Activated CD8-positive, alpha-beta T cell treated with anti-CD3 and anti-CD28 coated beads for 36 hours (primary cell): ENCODE data around the gene TYMP. TPM values are rescaled to one million over a fixed set of nuclear protein-coding genes. Genes with fewer than 3 reads are reported as not detected.

ENCODE experiments used
- ATAC-seq: fragments of 200-7000 bp; cut with Tn5 transposase; one replicate; pipeline ENCODE4 v1.10.0; 2021; ENCODE audit warnings: mild to moderate bottlenecking, moderate library complexity
- CTCF ChIA-PET: fragments of 350-600 bp; sonication (Branson Sonifier 250); formaldehyde crosslinking; loops from one replicate; lab custom pipeline; 2021; ENCODE audit warnings: antibody characterized with exemption; lab: Charles Lee
- POLR2A ChIA-PET: fragments of 350-600 bp; sonication (Branson Sonifier 250); formaldehyde crosslinking; loops from one replicate; lab custom pipeline; 2021; ENCODE audit warnings: antibody characterized with exemption; lab: Charles Lee
- DNase-seq: peaks from one replicate; pipeline ENCODE4 v3.0.0-alpha.2; 2020
- H3K27ac Mint-ChIP-seq: one replicate; pipeline ENCODE4 v1.8.0; 2021; ENCODE audit warnings: mild to moderate bottlenecking, mixed read lengths
- H3K27me3 Mint-ChIP-seq: one replicate; pipeline ENCODE4 v1.8.0; 2021; ENCODE audit warnings: mixed read lengths
- H3K36me3 Mint-ChIP-seq: one replicate; pipeline ENCODE4 v1.8.0; 2021; ENCODE audit warnings: low read depth, mixed read lengths
- H3K4me1 Mint-ChIP-seq: one replicate; pipeline ENCODE4 v1.8.0; 2021; ENCODE audit warnings: low read depth, mixed read lengths
- H3K4me3 Mint-ChIP-seq: one replicate; pipeline ENCODE4 v1.8.0; 2021; ENCODE audit warnings: mild to moderate bottlenecking, moderate library complexity, mixed read lengths
- H3K9me3 Mint-ChIP-seq: one replicate; pipeline ENCODE4 v1.8.0; 2021; ENCODE audit warnings: mixed read lengths
- intact Hi-C: fragments of 100-400 bp; cut with micrococcal nuclease; formaldehyde crosslinking; loops from one replicate; pipeline ENCODE4 v1.10.0; 2022
- total RNA-seq, 2 experiments: library from RNA; stranded (reverse); gene quantifications; one replicate each; pipeline ENCODE4 v1.2.3, GENCODE V29; 2021
- TF ChIP-seq, protein P1 (sequence below): fragments of 200-600 bp; IDR thresholded peaks from one replicate; pipeline ENCODE4 v1.8.0; 2022; ENCODE audit warnings: antibody characterized with exemption, mild to moderate bottlenecking

The TYMP gene
- total RNA-seq, 2 experiments from 2014 or later, result 24.2 to 24.7 TPM

DNA sequence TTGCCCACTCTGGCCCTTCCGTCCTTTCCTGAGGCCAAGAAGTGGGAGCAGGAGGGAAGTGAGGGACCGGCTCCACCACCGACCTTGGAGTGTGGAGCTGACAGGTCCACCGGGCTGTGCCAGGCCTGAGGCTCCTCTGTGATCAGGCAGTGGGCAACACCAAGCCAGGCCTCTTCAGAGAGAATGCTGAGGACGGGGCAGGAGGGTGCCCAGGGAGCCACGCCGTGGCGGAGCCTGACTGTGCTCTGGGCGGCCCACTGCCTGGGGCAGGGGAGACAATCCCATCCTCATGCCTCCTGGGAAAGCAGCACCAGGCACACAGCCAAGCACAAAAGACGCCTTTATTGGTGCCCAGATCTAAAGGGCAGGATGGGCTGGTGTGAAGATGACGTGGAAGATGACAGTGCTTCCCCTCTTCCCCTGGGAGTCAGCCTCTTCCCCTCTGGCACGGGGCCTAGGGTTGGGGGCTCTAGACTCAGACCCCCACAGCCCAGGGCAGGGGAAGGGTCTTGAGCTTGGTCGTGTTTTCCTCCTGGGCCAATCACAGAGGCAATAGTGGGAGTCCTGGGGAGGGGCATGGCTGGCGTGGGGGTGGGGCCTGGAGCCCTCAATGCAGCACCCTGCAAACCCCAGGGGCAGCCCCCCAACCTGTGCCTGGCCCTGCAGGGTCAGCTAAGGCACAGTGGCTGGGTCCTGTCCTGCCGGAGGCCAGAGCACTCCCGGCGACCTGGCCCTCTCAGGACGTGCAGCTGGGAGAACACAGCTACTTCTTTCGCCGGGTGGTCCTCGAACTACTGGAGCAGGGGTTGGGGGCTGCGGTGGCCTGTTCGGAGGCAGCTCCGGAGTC is 27.0 kb downstream of the TYMP start:
- DNase-seq, result no peak
- ATAC-seq, result no peak
- Mint-ChIP-seq H3K27me3 (no peaks in the 10 kb centered on the region), H3K27ac (no peak overlapping the region), H3K4me3 (no peak overlapping the region), H3K4me1 (no peaks in the 10 kb centered on the region), H3K9me3 (no peaks in the 10 kb centered on the region), H3K36me3 (peaks cover 4% of the 10 kb centered on the region)
- TF ChIP-seq, protein P1, sequence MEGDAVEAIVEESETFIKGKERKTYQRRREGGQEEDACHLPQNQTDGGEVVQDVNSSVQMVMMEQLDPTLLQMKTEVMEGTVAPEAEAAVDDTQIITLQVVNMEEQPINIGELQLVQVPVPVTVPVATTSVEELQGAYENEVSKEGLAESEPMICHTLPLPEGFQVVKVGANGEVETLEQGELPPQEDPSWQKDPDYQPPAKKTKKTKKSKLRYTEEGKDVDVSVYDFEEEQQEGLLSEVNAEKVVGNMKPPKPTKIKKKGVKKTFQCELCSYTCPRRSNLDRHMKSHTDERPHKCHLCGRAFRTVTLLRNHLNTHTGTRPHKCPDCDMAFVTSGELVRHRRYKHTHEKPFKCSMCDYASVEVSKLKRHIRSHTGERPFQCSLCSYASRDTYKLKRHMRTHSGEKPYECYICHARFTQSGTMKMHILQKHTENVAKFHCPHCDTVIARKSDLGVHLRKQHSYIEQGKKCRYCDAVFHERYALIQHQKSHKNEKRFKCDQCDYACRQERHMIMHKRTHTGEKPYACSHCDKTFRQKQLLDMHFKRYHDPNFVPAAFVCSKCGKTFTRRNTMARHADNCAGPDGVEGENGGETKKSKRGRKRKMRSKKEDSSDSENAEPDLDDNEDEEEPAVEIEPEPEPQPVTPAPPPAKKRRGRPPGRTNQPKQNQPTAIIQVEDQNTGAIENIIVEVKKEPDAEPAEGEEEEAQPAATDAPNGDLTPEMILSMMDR, result no peak
- POLR2A ChIA-PET, result interaction anchor here (0.8 to 1.3 kb wide), 4 partner anchors 23 to 118 kb away, joined by 3 to 5 read pairs (median 4); partner anchors contain the start of gene SCO2
- intact Hi-C loops, result no loop called here
- CTCF ChIA-PET, result interaction anchor here (1.3 to 9.9 kb wide), 2 partner anchors 23 to 118 kb away, joined by 3 to 80 read pairs; partner anchors contain the start of gene SCO2

DNA sequence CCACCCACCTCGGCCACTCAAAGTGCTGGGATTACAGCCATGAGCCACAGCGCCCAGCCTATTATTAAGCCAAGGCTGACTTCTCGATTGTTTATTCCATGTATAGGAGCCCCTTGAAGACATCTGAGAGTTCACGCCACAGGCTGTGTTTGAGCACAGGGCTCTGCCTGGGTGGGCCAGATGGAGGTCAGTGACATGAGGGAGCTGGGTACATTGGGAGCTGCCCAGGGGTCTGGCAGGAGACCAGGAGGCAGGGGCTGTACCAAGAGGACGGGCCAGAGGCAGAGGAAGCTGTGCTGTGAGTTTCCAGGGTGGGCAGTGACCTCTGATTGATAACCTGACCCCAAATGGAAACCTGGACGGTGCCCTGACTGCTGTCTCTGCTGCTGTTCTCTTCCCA is 27.7 kb downstream of the TYMP start:
- H3K4me1 Mint-ChIP-seq, result no peaks in the 10 kb centered on the region
- no peaks in the 10 kb centered on the region for H3K27me3 Mint-ChIP-seq
- no peak overlapping the region for H3K4me3 Mint-ChIP-seq
- TF ChIP-seq, protein P1, result no peak
- no peak overlapping the region for H3K27ac Mint-ChIP-seq
- H3K36me3 Mint-ChIP-seq, result peaks cover 2% of the 10 kb centered on the region
- DNase-seq (no peak), ATAC-seq (no peak)
- ChIA-PET CTCF (interaction anchor here (1.3 kb wide), 1 partner anchor 119 kb away, joined by 3 read pairs; no protein-coding TSS in a partner anchor), POLR2A (interaction anchor here (0.6 to 1.3 kb wide), 4 partner anchors 23 to 300 kb away, joined by 3 to 5 read pairs (median 4); partner anchors contain the start of gene SCO2)
- intact Hi-C loops, result no loop called here
- no peaks in the 10 kb centered on the region for H3K9me3 Mint-ChIP-seq

DNA sequence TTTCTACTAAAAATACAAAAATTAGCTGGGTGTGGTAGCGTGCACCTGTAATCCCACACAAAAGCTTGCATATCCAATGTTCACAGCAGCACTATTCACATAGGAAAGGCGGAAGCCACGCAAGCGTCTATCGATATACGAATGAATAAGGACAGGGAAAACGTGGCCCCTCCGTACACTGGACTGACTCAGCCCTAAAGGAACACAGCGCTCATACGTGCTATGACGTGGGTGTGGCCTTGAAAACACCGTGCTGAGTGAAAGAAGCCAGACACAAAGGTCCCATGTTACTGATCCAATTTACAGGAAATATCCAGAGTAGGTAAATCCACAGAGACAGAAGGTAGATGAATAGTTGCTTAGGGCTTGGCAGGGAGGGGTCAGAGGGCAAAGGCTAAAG is 29.4 kb downstream of the TYMP start:
- no peaks in the 10 kb centered on the region for H3K9me3 Mint-ChIP-seq
- no peaks in the 10 kb centered on the region for H3K4me1 Mint-ChIP-seq
- intact Hi-C loops, result no loop called here
- no peak overlapping the region for H3K27ac Mint-ChIP-seq
- DNase-seq (no peak), ATAC-seq (no peak)
- H3K36me3 Mint-ChIP-seq, result no peaks in the 10 kb centered on the region
- no peaks in the 10 kb centered on the region for H3K27me3 Mint-ChIP-seq
- POLR2A ChIA-PET, result interaction anchor here (0.9 to 1.6 kb wide), 4 partner anchors 13 to 29 kb away, joined by 4 to 5 read pairs (median 4); partner anchors contain the start of genes MIOX and SCO2
- CTCF ChIA-PET, result no interaction called here
- TF ChIP-seq, protein P1, result no peak
- no peak overlapping the region for H3K4me3 Mint-ChIP-seq

DNA sequence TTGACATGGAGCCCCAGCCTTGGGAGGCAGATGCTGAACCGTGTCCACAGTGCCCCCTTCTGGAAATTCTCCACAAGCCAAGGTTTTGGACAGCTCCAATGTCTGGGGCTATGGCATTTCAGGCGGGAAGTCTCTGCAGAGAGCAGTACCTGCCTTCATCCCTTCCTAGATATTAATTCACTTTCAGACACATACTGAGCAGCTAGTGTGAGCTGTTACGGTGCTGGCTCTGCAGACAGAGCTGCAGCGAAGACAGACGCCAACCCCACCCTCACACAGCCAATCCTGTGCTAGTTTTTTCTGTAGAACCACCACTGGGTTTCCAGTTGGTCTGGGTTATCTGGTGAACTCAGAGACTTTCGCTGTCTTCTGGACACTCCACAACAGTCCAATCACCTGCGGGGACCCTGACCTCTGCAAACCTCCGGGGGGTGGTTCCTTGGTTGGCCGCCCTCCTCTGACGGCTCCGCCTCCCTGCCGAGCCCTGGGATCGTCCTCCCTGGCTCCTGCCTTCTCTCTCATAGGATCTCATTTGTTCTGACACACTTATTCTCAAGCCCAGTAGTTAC is 31.4 kb downstream of the TYMP start:
- no peak overlapping the region for H3K27ac Mint-ChIP-seq
- no peaks in the 10 kb centered on the region for H3K4me1 Mint-ChIP-seq
- no peaks in the 10 kb centered on the region for H3K27me3 Mint-ChIP-seq
- TF ChIP-seq, protein P1, result peak; percentile 79
- peak; percentile 80 for DNase-seq
- no peaks in the 10 kb centered on the region for H3K9me3 Mint-ChIP-seq
- H3K4me3 Mint-ChIP-seq, result no peak overlapping the region
- CTCF ChIA-PET, result interaction anchor here (0.7 to 2.8 kb wide), 32 partner anchors 8 to 254 kb away, joined by 3 to 19 read pairs (median 4); partner anchors contain the start of genes ADM2, HDAC10, LMF2 and MAPK12
- POLR2A ChIA-PET, result interaction anchor here (0.6 to 1.2 kb wide), 5 partner anchors 41 to 255 kb away, joined by 3 to 5 read pairs (median 3); no protein-coding TSS in a partner anchor
- intact Hi-C loops, result no loop called here
- H3K36me3 Mint-ChIP-seq, result no peaks in the 10 kb centered on the region
- ATAC-seq, result peak; percentile 95
